Lower leg skin (tissue), 3 donors: ENCODE results near the gene ZFP91.

Source experiments
- POLR2A ChIP-seq, 2 donors: fragments of 450-650 bp; IDR thresholded peaks; one replicate each; pipeline ENCODE4 v1.6.1; 2016 to 2017; ENCODE audit warnings: antibody characterized with exemption in 2 of 2, mild to moderate bottlenecking in 1 of 2, moderate library complexity in 1 of 2
- TF ChIP-seq, protein P1 (sequence below), 3 donors: fragments of 450-650 bp; IDR thresholded peaks; one replicate each; pipeline ENCODE4 v1.5.1; 2016; ENCODE audit warnings: antibody characterized with exemption in 3 of 3, mild to moderate bottlenecking in 3 of 3, moderate library complexity in 2 of 3

DNA sequence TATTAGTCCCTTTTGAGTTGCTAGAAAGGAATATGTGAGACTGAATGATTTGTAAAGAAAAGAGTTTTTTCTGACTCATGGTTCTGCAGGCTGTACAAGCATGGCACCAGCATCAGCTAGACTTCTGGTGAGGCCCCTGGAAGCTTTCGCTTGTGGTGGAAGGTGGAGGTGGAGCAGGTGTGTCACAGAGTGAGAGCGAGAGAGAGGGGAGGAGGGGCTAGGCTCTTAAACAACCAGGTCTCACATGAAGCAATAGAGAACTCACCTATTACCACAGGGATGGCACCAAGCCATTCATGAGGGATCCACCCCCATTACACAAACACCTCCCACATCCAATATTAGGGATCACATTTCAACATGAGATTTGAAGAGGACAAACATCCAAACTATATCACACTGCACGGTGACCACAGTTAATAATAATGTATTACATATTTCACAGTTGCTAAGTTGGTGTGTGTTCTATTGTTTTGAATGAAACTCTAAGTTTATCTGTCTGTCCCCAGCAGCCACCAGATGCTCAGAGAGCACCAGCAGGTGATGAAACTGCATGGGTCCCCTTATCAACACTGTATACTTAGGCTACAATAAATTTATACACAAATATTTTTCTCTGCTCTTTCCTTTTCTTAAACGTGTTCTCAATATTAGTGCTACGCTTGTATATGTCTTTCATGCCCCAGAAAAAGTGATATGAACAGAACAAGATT lies 14.1 kb downstream of the ZFP91 start:
- TF ChIP-seq, protein P1, sequence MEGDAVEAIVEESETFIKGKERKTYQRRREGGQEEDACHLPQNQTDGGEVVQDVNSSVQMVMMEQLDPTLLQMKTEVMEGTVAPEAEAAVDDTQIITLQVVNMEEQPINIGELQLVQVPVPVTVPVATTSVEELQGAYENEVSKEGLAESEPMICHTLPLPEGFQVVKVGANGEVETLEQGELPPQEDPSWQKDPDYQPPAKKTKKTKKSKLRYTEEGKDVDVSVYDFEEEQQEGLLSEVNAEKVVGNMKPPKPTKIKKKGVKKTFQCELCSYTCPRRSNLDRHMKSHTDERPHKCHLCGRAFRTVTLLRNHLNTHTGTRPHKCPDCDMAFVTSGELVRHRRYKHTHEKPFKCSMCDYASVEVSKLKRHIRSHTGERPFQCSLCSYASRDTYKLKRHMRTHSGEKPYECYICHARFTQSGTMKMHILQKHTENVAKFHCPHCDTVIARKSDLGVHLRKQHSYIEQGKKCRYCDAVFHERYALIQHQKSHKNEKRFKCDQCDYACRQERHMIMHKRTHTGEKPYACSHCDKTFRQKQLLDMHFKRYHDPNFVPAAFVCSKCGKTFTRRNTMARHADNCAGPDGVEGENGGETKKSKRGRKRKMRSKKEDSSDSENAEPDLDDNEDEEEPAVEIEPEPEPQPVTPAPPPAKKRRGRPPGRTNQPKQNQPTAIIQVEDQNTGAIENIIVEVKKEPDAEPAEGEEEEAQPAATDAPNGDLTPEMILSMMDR (IDR thresholded peaks at IDR 0.05) = no peak
- TF ChIP-seq POLR2A (IDR thresholded peaks at IDR 0.05) = no peak
